Muscle of arm (tissue), 12 donors: ENCODE measurements around the gene PRDM5. TPM values are rescaled to one million over a fixed set of nuclear protein-coding genes. Genes with fewer than 3 reads are reported as not detected.

Source experiments
- DNase-seq: peaks from one replicate; pipeline ENCODE4 v3.0.0-alpha.2; 2013
- polyA plus RNA-seq, 12 donors: library from polyadenylated mRNA; unstranded; fragments of 120-200 nt; gene quantifications; one replicate each; pipeline ENCODE4 v1.2.1, GENCODE V29; 2013; ENCODE audit not compliant: insufficient read length in 12 of 12

The PRDM5 gene
- polyA plus RNA-seq, 12 donors: 8.8 to 14.7 (median 12.2) TPM; not detected in 1

DNA sequence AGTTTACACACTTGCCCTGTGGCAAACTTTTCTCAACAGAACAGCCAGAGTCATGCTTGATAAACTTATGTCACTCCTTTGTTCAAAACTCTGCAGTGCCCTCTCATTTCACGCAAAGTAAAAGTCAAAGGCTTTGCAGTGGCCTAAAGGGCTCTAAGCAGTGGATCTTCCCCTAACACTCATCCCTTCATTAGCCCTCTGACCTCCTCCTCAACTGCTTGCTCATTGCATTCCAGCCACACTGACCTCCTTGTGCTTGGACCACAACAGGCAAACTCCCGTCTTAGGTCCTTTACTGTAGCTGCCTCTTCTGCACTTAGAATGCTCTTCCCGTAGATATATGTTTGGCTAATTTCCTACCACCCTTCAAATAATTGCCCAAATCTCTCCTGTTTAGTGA, 5.6 kb downstream of the PRDM5 start:
- no peak for DNase-seq

DNA sequence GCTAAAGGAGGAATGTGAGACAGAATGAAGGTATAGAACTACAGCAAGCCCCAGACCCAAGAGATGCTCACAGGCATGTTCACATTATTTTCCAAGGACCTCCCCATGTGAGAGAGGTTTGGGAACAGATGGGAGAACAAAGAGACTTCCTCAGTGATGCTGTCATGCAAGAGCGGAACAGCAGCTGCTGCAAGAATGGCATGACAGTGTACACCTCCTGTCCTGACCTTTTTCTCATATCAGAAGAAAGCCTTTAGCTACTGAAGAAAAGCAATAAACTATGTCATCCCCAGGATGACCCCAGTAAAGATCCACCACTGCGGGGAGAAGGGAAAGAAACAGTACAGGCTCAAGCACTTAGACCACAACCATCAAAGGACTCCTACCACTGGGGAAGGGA, 7.2 kb downstream of the PRDM5 start:
- no peak for DNase-seq

DNA sequence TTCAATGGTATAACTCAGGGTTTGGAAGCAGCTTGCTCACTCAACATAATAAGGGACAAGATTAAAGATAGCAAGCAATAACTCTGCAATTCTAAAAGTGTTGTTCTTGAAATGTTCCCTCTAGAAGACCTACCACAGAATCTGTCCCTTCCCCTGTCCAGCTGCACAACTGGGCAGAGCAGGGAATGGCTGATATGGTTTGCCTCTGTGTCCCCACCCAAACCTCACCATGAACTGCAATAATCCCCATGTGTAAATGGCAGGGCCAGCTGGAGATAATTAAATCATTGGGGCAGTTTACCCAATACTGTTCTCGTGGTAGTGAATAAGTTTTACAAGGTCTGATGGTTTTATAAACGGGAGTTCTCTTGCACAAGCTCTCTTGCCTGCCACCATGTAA, 19.1 kb downstream of the PRDM5 start:
- DNase-seq: no peak

DNA sequence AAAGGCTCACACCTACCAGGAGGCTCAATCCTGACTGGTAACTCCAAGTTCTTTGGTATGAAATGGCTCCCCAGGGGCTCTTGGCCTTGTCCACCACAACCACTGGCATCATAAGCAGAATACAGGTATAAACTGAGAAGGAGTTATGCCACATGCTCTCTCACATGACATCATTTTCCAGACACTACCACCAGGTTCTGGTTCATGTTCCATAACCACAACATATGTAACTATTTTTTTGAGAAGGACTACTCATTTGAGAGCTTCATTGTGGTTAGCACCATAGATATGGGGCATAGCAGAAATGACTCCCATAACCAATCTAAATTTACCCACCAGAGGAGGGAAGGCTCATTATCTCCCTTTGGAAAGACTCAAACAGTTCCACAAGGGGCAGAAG, 19.6 kb downstream of the PRDM5 start:
- no peak for DNase-seq

DNA sequence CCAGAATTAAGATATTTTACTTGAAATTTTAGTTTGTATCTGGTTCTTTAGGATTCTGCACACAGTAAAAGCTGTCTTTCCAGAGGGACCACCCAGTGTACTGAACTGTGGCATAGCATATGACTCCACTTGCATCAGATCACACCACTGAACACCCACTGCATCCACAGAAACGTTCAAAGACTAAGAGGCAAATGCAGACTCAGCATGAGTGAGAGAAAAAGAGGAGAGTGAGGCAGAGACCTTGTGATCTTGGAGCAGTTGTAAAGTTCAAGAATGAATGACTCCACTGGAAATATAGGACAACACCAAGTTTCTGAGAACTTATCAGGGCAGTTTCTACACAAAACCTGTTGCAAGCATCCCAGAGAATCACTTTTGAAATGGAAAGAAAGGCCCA, 20.8 kb downstream of the PRDM5 start:
- DNase-seq: no peak

DNA sequence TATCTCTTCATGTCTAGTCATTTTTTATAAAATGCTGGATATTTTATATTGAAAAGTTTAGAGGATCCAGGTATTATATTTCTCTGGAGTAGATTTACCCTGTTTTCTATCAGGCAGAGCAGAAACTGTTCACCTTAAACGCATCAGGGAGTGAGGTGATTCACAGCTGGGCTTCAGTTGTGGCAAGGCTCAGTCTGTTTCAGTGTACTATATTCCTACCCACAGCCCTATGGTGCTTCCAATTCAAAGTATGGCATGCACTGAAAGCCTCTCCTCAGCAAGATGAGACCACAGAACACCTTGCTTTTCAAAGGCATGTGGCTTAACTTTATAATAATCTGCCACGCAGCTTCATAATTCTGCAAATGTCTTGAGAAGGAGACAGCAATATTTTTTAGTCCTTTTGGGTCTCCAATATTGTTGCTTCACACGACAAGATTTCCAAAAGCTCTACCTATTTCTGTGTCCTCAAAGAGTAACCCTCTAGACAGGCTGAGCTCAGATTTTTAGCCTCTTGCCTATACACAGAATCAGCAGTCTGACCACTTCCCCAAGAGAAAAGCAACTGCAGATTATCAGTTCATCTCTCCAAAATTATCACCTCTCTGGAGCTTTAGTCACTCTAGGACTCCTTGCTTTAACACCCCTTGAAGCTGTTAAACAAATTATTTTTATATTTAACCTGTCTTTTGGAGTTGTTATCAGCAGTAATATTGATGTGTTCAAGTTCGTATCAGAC, 24.4 kb downstream of the PRDM5 start:
- no peak for DNase-seq

DNA sequence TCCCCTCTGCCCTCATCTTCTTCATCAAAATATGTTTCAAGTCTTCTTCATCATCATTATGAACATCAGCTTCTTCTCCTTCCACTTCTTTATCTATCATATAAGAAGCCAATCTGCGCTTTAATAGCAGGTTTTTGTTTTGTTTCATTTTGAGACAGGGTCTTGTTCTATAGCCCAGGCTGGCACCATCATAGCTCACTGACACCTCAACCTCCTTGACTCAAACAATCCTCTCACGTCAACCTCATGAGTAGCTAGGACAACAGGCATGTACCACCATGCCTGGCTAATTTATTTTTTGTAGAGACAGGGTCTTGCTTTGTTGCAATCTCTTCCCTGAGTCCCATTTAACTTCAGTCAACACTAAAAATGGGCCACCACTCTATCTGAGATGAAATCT, 27.0 kb downstream of the PRDM5 start:
- no peak for DNase-seq

DNA sequence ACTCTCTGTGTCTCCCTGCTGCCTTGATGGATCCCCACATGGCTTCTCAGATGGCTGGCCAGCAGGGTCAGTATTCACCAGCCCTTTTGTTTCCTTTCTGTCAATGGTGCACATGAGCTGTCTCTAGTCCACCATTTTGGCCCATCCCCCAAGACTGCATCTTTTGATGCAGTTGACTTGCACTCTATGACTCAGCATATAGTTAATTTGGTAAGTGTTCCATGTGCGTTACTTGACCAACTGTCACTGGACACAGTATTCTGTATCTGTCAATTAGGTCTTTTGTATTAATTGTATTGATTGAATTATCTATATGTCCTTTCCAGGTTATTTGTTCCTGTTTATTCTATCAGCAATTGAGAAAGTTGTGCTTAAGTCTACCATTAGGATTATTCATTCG, 29.2 kb downstream of the PRDM5 start:
- no peak for DNase-seq

DNA sequence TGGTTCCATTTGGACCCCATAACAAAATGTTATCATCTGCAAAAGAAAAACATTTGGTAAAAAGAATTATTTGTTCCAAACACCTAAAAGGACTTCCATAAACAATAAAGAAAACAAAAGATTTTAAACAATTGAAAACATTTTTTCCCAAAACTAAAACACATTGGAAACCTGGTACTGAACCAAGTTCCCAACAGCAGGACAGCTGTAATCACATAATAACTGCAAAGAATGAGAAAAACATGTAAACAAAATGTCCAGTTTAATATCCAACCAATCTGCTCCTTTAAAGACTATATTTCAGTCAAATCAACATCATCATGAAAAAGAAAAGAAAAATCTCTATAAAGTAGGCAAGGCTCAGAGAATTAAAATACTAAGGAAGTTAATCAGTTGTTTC, 36.3 kb downstream of the PRDM5 start:
- peak; percentile 44 for DNase-seq

DNA sequence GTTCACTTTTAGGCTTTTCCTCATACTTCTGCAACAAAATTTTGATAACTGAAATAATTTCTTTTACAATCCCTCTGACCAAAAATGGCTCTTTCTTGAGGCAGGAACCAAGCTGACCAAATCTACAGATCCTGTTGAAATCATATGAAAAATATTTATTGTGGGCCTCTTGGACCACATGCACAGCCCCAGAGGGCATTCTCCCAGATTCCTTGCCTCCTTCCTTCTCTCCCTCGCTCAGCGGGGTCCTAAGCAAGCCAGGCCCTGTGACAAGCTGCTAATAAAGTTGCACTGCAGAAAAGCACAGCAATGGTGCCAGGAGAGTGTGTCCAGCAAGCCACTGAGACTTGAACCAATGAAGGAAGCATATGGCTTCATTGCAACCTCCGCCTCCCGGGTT, 40.7 kb downstream of the PRDM5 start:
- DNase-seq: no peak

DNA sequence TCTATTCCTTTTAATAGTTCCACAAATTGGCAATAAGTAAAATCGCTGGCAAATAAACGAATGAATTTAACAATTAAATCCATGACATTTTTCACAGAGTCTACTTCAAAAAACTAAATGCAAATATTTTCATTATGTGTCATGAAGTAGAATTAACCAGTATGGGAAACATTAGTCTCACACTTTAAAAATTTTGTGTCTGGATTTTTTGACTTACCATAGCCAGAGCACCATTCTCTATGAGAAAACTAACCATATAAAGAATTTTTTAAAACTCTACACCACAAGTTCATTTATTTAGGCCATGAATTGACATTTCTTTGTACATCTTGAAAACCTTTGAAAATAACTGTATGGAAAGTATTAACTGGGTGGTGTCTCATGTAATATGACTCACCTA, 41.2 kb downstream of the PRDM5 start:
- DNase-seq: no peak

DNA sequence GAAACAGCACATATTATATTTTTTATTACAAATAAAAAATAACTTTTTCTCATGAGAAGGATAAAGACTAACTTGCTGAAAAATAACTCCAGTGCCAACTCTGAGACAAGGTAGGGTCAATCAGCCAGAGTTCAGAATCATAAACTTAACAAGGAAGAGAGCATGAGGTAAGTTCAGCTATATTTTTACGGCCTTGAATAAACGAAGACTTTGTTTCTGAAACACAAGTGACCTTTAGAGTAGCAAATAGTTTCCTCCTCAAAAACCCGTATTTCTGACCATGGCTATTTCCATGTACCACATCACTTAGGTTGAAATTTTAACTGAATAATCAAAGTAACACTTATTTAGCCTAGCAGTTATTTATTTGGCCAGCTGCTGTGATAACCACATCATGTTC, 45.5 kb downstream of the PRDM5 start:
- no peak for DNase-seq

DNA sequence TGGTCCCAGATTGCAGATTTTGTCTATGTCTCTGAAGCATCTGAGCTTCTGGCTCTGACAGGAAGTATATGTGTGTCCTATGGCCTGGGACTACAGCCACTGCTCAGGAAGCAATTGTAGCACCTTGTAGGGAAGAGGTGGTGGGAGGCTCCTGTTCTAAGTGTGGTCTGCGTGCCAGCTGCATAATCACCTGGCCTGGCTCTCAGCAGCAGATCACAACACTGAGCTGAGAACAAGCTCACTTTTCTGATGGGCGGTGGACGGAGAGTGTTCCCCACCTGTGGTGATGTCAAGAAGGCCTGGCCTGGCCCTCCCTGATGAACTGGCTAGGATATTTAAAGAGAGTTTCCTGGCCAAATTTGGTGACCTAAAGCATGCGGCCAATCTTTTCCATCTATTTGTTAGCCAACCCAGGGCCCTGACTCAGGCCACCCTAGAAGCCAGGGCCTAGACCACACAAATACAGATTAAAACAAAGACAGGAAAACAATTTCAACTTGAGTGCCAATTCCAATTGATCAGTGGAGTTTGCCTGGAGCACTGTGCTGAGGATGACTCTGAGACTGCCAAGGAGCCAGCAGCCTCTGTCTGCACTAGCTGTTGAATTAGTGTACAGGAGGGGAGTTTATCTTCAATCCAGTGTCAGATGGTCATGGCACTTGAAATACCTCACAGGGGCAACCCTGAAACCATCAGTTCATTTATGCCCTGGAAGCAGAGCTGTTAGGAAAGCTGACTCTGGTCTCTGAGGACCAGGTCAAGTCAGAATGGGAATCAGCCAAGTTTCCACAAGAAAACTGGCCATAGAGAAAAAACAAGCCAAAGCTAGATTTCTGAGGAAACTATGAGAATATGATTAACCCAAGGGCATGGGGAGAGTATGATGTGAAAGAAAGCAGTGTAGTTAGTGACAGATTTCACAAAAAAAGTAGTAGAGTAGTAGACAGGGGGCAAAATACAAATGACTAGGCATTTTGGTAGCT, 47.4 kb downstream of the PRDM5 start:
- peak; percentile 40 for DNase-seq

DNA sequence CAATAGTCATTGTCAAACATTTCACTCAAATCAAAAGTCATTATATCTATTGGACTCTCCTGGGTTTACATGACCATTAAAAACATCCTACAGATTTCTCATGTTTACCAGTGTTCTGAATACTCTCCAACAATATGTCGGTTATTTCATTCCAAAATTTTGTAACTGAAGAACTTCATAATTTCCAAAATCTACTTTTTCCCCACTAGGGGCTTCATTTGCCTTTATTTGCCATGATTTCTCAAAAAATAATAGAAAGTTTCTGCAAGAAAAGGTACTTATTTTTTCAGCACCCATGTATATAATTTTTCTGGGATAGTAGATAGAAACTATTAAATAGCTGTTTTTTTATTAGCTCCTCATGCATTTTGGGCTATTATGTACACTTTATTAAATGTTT, 49.0 kb downstream of the PRDM5 start:
- DNase-seq: no peak

DNA sequence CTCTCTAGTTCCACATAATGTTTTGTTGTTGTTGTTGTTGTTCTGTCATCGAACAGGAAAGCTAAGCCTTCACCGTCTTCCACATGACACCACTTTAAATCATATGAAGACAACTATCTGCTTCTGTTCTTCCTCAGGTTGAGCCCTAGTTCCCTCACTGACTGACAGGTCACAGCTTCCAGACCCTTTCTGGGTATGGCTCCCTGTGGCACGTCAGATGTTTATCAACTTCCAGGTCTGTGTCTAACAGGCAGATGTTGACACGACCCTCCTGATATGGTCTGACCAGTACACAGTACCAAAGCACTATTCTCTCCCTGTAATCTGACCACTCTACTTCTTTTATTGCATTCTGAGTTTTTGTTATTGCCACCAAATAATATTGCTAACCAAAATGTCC, 51.4 kb downstream of the PRDM5 start:
- no peak for DNase-seq

DNA sequence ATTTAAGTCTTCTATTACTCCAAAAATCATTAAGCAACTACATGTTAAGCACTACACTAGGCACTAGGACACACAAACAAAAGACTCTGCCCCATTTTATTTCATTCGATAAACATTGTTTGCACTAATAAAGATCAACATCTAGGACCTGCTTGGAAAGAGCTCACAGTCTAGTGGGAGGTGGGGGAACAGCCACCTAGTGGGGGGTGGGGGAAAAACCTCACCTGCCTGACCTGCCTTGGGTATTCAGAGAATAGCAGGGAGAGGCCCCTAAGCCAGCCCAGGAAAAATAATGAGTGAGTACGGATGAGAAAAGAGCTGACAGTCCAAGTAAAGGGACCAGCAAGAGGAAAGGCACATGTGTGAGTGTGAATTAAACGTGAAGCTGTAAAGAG, 52.2 kb downstream of the PRDM5 start:
- no peak for DNase-seq

DNA sequence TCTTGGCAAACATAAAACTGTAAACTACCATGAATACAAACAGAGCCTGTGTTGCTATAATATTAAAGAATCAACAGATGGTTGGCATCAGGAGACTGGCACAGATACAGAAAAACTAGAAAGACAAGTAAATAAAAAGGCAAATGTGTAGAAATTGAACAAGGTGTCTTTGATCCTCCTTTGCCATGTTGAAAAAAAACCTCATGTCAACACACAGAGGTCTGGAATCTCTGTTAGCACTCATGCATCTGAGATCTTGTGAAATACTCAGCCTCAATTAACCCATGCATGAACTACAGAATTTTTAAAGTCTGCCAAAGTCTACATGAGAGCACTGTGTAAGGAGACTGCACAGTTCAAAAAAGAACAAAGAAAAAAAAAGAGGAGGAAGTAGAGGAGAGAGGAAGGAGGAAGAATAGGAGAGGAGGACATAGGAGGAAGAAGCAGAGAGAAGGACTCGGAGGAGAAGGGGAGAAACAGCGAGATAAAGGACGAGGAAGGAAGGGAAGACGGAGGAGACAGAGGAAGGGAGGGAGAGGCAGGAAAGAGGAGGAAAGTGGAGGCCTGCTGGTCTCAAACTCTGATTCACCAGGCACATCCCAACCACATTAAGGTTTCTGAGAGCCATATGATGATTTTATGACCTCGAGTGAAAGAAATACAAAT, 52.8 kb downstream of the PRDM5 start:
- DNase-seq: no peak

DNA sequence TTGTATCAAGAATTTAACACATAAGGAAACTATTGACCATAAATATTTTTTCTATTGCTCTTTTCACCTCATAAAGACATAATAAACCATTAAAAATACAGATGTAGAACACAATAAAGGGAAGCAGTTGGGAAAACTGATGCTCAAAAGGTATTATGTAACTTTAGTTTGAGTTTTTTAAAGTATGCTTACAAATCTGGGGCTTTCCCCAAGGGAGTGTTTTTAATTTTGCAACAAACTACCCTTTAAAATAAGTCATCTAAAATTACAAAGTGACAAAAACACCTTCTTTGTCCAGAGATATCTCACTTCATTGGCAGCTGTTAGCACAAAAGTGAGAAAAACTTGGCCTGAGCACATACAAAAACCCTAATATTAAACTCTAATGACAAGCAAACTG, 55.0 kb downstream of the PRDM5 start:
- no peak for DNase-seq

DNA sequence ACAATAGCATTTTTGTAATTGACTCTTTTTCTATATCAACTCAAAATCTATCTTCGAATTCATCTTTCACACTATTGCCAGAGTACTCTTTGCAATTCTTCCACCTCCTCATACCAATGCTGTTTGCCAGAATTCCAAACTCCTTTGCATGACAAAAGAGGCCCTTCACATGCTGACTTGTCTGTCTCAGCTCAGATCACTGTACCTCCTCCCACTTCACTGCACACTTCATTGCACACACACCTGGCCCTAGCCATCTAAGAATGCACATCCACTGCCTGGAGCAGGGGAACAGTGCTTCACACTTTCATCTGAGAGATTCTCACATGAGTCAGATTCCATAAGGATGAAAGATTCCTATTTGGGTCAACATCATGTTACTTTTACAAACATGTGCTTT, 56.5 kb downstream of the PRDM5 start:
- DNase-seq: no peak

DNA sequence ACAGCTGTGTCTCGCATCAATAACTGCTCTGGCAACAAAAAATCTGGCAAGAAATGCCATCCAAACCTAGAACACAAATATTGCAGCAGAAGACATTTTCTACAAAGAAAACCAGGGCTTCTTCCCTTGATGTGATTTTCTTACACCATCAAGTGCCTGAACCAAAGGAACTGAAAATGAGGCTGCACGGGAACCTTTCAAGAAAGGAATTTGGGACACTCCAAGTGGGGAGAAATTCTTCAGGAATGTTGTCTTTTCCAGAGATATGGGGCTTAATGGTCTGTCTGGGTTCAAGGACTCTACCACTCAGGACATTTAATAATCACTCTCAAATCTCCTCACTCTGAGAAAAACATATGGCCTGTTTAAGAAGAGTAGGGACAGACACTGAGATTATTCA, 57.6 kb downstream of the PRDM5 start:
- no peak for DNase-seq

DNA sequence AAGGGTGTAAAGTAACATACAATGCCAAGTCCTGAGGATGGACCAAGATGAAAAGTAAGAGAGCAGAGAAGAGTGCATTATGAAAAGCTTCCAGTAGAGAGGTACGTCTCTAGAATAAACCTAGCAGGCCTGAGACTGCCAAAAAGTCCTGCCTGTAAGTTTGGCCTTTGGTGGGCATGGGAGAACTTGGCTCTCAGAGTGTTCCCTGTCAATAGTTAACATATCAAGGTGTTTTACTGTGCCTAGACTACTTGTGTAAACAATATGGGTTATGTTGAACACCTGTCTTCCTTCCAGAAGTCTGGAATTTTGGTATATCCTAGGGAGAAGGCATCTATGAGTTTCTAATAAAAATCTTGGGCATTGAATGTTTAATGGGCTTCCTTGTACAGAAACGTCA, 60.1 kb downstream of the PRDM5 start:
- DNase-seq: no peak

DNA sequence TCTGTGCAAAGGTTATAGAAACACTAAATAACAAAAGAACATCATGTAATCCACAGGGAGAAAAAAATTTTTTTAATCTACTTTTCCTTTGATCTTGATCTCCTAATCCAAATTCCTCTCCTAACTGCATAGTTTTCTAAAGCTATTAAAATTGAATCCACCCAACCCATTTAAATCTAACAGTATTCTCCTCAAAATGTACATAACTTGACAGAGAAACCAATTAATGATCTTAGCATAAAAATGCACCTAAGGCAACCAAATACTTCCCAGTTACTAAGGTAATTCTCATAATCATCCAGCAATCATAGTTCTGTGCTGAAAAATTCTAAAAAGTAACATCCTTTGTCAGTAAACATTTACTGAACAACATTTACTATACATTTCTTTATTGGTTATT, 60.7 kb downstream of the PRDM5 start:
- DNase-seq: no peak

DNA sequence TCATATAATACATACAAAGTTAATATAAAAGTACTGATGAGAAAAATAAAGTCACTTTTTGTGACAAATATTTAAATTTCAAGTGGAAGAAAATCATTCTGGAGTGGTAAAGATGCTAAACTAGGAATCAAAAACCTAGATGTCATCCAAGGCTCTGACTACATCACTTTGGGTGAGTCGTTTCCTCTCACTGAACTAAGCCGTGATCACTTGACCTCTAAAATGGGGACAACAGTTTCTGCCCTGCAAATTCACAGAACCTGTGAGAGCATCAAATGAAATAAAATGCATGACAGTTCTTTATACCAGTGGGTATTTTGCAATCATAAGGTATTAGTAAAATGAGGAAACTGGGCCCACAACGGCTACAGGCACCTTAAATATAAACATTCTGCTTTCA, 63.8 kb downstream of the PRDM5 start:
- DNase-seq: no peak
